GM21381 (cell line): ENCODE data around the gene PHKG2.

Experiments used
- ATAC-seq: cut with Tn5 transposase; IDR thresholded peaks from one replicate; pipeline ENCODE4 v1.9.1; 2021; ENCODE audit warnings: mild to moderate bottlenecking, moderate library complexity; ENCODE audit not compliant: unreplicated experiment

Gene PHKG2

GRCh38 chr16:30793508-30794069 is 45.4 kb downstream of the PHKG2 start:
- no peak for ATAC-seq

- no peak for ATAC-seq
Measured at GRCh38 chr16:30794634-30795033, 46.4 kb downstream of the PHKG2 start.

DNA sequence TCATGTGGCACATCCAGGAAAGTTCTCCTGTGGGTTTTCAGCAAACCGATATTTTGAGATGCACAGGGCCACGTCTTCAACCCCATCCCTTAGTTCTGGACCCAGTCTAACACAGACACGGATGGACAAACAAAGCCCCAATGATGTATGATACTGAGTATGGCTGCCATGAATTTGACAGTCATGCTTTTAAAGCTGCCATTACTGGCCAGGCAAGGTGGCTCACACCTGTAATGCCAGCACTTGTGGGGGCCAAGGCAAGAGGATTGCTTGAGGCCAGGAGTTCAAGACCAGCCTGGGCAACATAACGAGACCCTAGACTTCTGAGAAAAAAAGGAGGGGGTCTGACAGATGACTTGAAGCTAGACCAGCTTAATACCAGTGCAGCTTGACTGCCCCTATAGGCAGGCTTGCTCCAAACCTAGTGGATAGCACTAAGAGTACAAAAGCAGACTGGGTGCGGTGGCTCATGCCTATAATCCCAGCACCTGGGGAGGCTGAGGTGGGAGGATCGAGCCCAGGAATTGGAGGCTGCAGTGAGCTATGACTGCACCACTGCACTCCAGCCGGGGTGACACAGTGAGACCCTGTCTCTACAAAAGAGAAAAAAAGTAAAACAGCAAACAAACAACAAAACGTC is 49.6 kb downstream of the PHKG2 start:
- no peak for ATAC-seq
